OCI-LY7 (cell line): Measurements from ENCODE around the gene GORASP2.

ENCODE experiments used
- CTCF ChIP-seq: fragments of 200-600 bp; sonication (generic); conservative IDR thresholded peaks from 2 replicates; pipeline ENCODE4 v1.5.1; 2014; ENCODE audit warnings: mild to moderate bottlenecking, antibody characterized with exemption, low read length, moderate library complexity, mixed read lengths
- EZH2phosphoT487 ChIP-seq: fragments of 200-600 bp; sonication (generic); IDR thresholded peaks from 2 replicates; pipeline ENCODE4 v1.6.1; 2018; ENCODE audit warnings: low read depth, borderline replicate concordance, mild to moderate bottlenecking, mixed run types, antibody characterized with exemption, low read length, moderate library complexity, mixed read lengths

DNA sequence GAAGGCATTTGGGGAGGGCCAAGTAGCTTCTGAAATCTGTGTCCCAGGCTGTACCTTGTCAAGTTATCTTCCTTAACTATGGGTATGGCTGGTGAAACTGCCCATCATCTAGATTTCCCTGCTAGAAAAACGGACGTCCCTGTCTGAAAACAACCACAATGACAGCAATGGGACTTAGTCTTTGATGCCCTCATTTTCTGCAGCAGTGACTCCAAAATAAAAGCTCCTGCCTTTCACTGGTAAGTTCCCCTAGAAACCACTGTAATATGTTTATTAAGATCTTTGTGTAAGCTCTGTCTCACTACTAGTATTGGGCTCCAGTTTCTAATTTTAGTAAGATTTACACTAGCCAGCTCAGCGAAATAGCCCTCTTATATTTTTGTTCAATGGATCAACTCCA, 47.2 kb upstream of the GORASP2 start:
- TF ChIP-seq EZH2phosphoT487: no peak
- TF ChIP-seq CTCF: no peak
